GM19438 (cell line): ENCODE data around the gene WEE2.
A peak's percentile ranks its signal among the peaks of the same experiment; 100 is the strongest.
"Not testable (repeated sequence)": the region's sequence is repeated elsewhere in the genome, so short reads cannot be mapped to it uniquely, and the experiment has no call there.

Source experiments
- ATAC-seq: cut with Tn5 transposase; IDR thresholded peaks from one replicate; pipeline ENCODE4 v1.9.1; 2021; ENCODE audit warnings: low read depth; ENCODE audit not compliant: unreplicated experiment

The WEE2 gene

GRCh38 chr7:141689072-141689825, 18.9 kb upstream of the WEE2 start:
- ATAC-seq, result not testable (repeated sequence)

- ATAC-seq, result no peak
Observed at GRCh38 chr7:141691540-141691939, 16.6 kb upstream of the WEE2 start.

- no peak for ATAC-seq
Observed at GRCh38 chr7:141691961-141692360, 16.2 kb upstream of the WEE2 start.

- ATAC-seq, result no peak
Observed at GRCh38 chr7:141693082-141693481, 15.1 kb upstream of the WEE2 start.

GRCh38 chr7:141695803-141696289, 12.3 kb upstream of the WEE2 start:
- no peak for ATAC-seq

GRCh38 chr7:141696348-141696747, 11.8 kb upstream of the WEE2 start:
- ATAC-seq, result no peak

- no peak for ATAC-seq
Observed at GRCh38 chr7:141697211-141697871, 10.8 kb upstream of the WEE2 start.

- ATAC-seq, result no peak
Observed at GRCh38 chr7:141698247-141699015, 9.7 kb upstream of the WEE2 start.

- no peak for ATAC-seq
Observed at GRCh38 chr7:141699860-141700259, 8.3 kb upstream of the WEE2 start.

GRCh38 chr7:141700296-141700847, 7.8 kb upstream of the WEE2 start:
- no peak for ATAC-seq

- no peak for ATAC-seq
Observed at GRCh38 chr7:141700848-141701371, 7.2 kb upstream of the WEE2 start.

GRCh38 chr7:141701489-141702046, 6.6 kb upstream of the WEE2 start:
- peak; percentile 82 for ATAC-seq

GRCh38 chr7:141702047-141702567, 6.0 kb upstream of the WEE2 start, which contains the start of gene DENND11:
DENND11 (minus strand) TSS chr7:141702166; CDS start chr7:141702153, 13 bp downstream.
- ATAC-seq, result peak; percentile 52

GRCh38 chr7:141702892-141703291, 5.3 kb upstream of the WEE2 start:
- no peak for ATAC-seq

GRCh38 chr7:141704112-141704511, 4.0 kb upstream of the WEE2 start:
- no peak for ATAC-seq

GRCh38 chr7:141704741-141705140, 3.4 kb upstream of the WEE2 start:
- no peak for ATAC-seq

GRCh38 chr7:141706239-141707064, 1.7 kb upstream of the WEE2 start:
- ATAC-seq, result no peak

GRCh38 chr7:141709318-141709717, 1.2 kb downstream of the WEE2 start:
- ATAC-seq, result no peak

- no peak for ATAC-seq
Observed at GRCh38 chr7:141709749-141710148, 1.6 kb downstream of the WEE2 start.
